Endothelial cell of umbilical vein (primary cell): ENCODE data around the gene DESI1. TPM values are rescaled to one million over a fixed set of nuclear protein-coding genes. Genes with fewer than 3 reads are reported as not detected.

ENCODE experiments used
- BruUV-seq: library from RNA; stranded (reverse); fragments of 400-500 nt; replicated peaks from 2 replicates; lab custom pipeline; 2021; lab: Mats Ljungman, UMichigan
- CTCF ChIA-PET: fragments of 300-600, 350-600 bp; sonication (Branson Sonifier 250); formaldehyde crosslinking; loops from one replicate; lab custom pipeline; 2021; ENCODE audit warnings: antibody characterized with exemption, inconsistent platforms; lab: Charles Lee
- POLR2A ChIA-PET: fragments of 300-600, 350-600 bp; sonication (Branson Sonifier 250); formaldehyde crosslinking; loops from one replicate; lab custom pipeline; 2021; ENCODE audit warnings: antibody characterized with exemption, inconsistent platforms; lab: Charles Lee
- DNase-seq: peaks from one replicate; pipeline ENCODE4 v3.0.0-alpha.2; 2011; ENCODE audit warnings: low read depth, low spot score
- FAIRE-seq: peaks from 2 replicates; lab custom pipeline; 2011; peaks lifted over from hg19 to GRCh38; lab: Jason Lieb, UNC
- H2AFZ ChIP-seq: 2 replicates; pipeline ENCODE4 v1.6.0; 2012; ENCODE audit warnings: low read depth, low read length, control low read depth, inconsistent platforms
- H3K27ac ChIP-seq: 2 replicates; pipeline ENCODE4 v1.5.1; 2011; ENCODE audit warnings: low read depth, mild to moderate bottlenecking, control low read depth, low read length, moderate library complexity; ENCODE audit not compliant: insufficient read depth
- H3K27me3 ChIP-seq, 2 experiments: 2 replicates each; pipeline versions ENCODE4 v1.6.0 to v1.6.1; 2011; ENCODE audit warnings: low read length in 2 of 2, mixed read lengths in 1 of 2; ENCODE audit not compliant: control insufficient read depth in 2 of 2, insufficient read depth in 2 of 2
- H3K36me3 ChIP-seq, 2 experiments: 2 replicates in 1 of 2; 3 replicates in 1 of 2; pipeline ENCODE4 v1.5.1; 2011; ENCODE audit warnings: low read length in 2 of 2, mild to moderate bottlenecking in 1 of 2, moderate library complexity in 1 of 2; ENCODE audit not compliant: control insufficient read depth in 2 of 2, insufficient read depth in 2 of 2; ENCODE audit errors: extremely low read depth in 1 of 2
- H3K4me1 ChIP-seq: 3 replicates; pipeline ENCODE4 v1.5.1; 2011; ENCODE audit warnings: mild to moderate bottlenecking, low read length; ENCODE audit not compliant: control insufficient read depth, insufficient read depth; ENCODE audit errors: extremely low read depth
- H3K4me2 ChIP-seq: 2 replicates; pipeline ENCODE4 v1.6.1; 2011; ENCODE audit warnings: low read length, control low read depth, mixed read lengths; ENCODE audit not compliant: insufficient read depth
- H3K4me3 ChIP-seq, 3 experiments: fragments of 200-600 bp in 1 of 3; sonication (generic), shearing (Covaris generic) in 1 of 3; replicated peaks in 1 of 3; 2 replicates each; pipeline ENCODE4 v1.5.1; 2011 to 2016; ENCODE audit warnings: control low read depth in 3 of 3, low read length in 3 of 3, mild to moderate bottlenecking in 2 of 3, inconsistent platforms in 1 of 3, low read depth in 1 of 3, moderate library complexity in 1 of 3; ENCODE audit not compliant: insufficient read depth in 1 of 3
- H3K79me2 ChIP-seq: 2 replicates; pipeline ENCODE4 v1.6.0; 2012; ENCODE audit warnings: low read length, inconsistent platforms; ENCODE audit not compliant: control insufficient read depth, insufficient read depth
- H3K9ac ChIP-seq: replicated peaks from 2 replicates; pipeline ENCODE3; 2011; ENCODE audit warnings: low read length, control low read depth; ENCODE audit not compliant: insufficient read depth; ENCODE audit errors: extremely low read depth
- H3K9me1 ChIP-seq: replicated peaks from 3 replicates; pipeline ENCODE4 v1.6.0; 2011; ENCODE audit warnings: mild to moderate bottlenecking, low read length; ENCODE audit not compliant: control insufficient read depth, insufficient read depth; ENCODE audit errors: extremely low read depth
- H3K9me3 ChIP-seq: replicated peaks from 2 replicates; pipeline ENCODE4 v1.5.1; 2012; ENCODE audit warnings: low read length, inconsistent platforms; ENCODE audit not compliant: control insufficient read depth, insufficient read depth
- H4K20me1 ChIP-seq: replicated peaks from 2 replicates; pipeline ENCODE3; 2011; ENCODE audit warnings: mild to moderate bottlenecking, low read length; ENCODE audit not compliant: control insufficient read depth, insufficient read depth; ENCODE audit errors: extremely low read depth
- CTCF ChIP-seq, 2 donors: IDR thresholded peaks; 1 replicate in 1 of 2; 2 replicates in 1 of 2; pipeline ENCODE4 v1.5.1; 2011; ENCODE audit warnings: low read length in 2 of 2, mild to moderate bottlenecking in 2 of 2, moderate library complexity in 2 of 2, control low read depth in 1 of 2, inconsistent platforms in 1 of 2, low read depth in 1 of 2; ENCODE audit not compliant: insufficient read depth in 1 of 2; ENCODE audit errors: extremely low read depth in 1 of 2
- EZH2 ChIP-seq: IDR thresholded peaks from 2 replicates; pipeline ENCODE4 v1.6.1; 2012; ENCODE audit warnings: borderline replicate concordance, low read depth, mild to moderate bottlenecking, moderate library complexity, low read length, inconsistent platforms; ENCODE audit not compliant: severe bottlenecking
- FOS ChIP-seq: IDR thresholded peaks from 2 replicates; pipeline ENCODE4 v1.6.1; 2011; ENCODE audit warnings: mild to moderate bottlenecking, low read length, moderate library complexity, borderline replicate concordance; ENCODE audit not compliant: insufficient read depth
- GATA2 ChIP-seq: IDR thresholded peaks from 2 replicates; pipeline ENCODE4 v1.7.0; 2011; ENCODE audit warnings: low read depth, mild to moderate bottlenecking, moderate library complexity, mixed read lengths, low read length; ENCODE audit not compliant: insufficient read length, insufficient read depth
- JUN ChIP-seq: IDR thresholded peaks from 2 replicates; pipeline ENCODE4 v1.6.1; 2011; ENCODE audit warnings: borderline replicate concordance, low read depth; ENCODE audit not compliant: insufficient read length, insufficient read depth
- MYC ChIP-seq: IDR thresholded peaks from one replicate; pipeline ENCODE4 v1.6.1; 2011; ENCODE audit warnings: mild to moderate bottlenecking, low read depth, low read length
- POLR2A ChIP-seq: IDR thresholded peaks from 2 replicates; pipeline ENCODE4 v1.6.1; 2012; ENCODE audit warnings: low read depth, mild to moderate bottlenecking, control low read depth, low read length
- dilution Hi-C: fragments of 300-500 bp; cut with MboI; formaldehyde crosslinking; loops from one replicate; pipeline ENCODE4 v1.15.0; 2019; ENCODE audit warnings: low sequenced_read_pairs; ENCODE audit not compliant: extremely low pct_ligation_motif_present
- intact Hi-C: fragments of 100-400 bp; cut with micrococcal nuclease; formaldehyde crosslinking; loops from one replicate; pipeline ENCODE4 v1.10.0; 2022
- polyA plus RNA-seq, 4 experiments: library from polyadenylated mRNA; depleted of rRNA in 3 of 4; stranded (reverse) in 3 of 4; unstranded in 1 of 4; fragments of >200 nt; gene quantifications; 2 replicates each; pipeline versions ENCODE4 v1.2.1 to v1.2.3, GENCODE V29; 2011 to 2012; ENCODE audit warnings: missing spikeins in 1 of 4
- total RNA-seq: library from RNA; stranded (reverse); gene quantifications from 2 replicates; pipeline ENCODE4 v1.2.3, GENCODE V29; 2021

DESI1 gene
- total and polyA plus RNA-seq, 2 donors (not counting 3 experiments of a cell fraction or from before 2014, with no cell fraction given): 36.8 to 59.1 TPM

GRCh38 chr22:41550952-41551491 is 69.8 kb downstream of the DESI1 start:
- H3K4me2 ChIP-seq: no peak overlapping the region
- dilution Hi-C loops (no loop called here), intact Hi-C loops (no loop called here)
- H3K9me3 ChIP-seq: no peaks in the 10 kb centered on the region
- no peak overlapping the region for H3K9ac ChIP-seq
- ChIA-PET POLR2A (no interaction called here), CTCF (no interaction called here)
- no TSS peak for BruUV-seq
- no peak overlapping the region for H2AFZ ChIP-seq
- H3K27me3 ChIP-seq: no peaks in the 10 kb centered on the region
- H3K79me2 ChIP-seq: no peaks in the 10 kb centered on the region
- H3K9me1 ChIP-seq: no peaks in the 10 kb centered on the region
- no peak overlapping the region for H3K4me3 ChIP-seq
- no peak overlapping the region for H3K27ac ChIP-seq
- TF ChIP-seq POLR2A (no peak), MYC (no peak)
- FAIRE-seq (no peak), DNase-seq (no peak)
- H3K4me1 ChIP-seq: no peaks in the 10 kb centered on the region
- no peaks in the 10 kb centered on the region for H3K36me3 ChIP-seq
- no peaks in the 10 kb centered on the region for H4K20me1 ChIP-seq

- CTCF ChIA-PET: interaction anchor here (1.0 kb wide), 1 partner anchor 48 kb away, joined by 3 read pairs; no protein-coding TSS in a partner anchor
- dilution Hi-C loops: no loop called here
These were observed 72.0 kb downstream of the DESI1 start for GRCh38 chr22:41548830-41549211.

More at GRCh38 chr22:41548830-41549211, 72.0 kb downstream of the DESI1 start:
- Histone ChIP-seq H2AFZ (no peak overlapping the region), H3K27ac (no peak overlapping the region), H3K27me3 (no peaks in the 10 kb centered on the region), H3K79me2 (peaks cover 4% of the 10 kb centered on the region), H3K4me2 (no peak overlapping the region), H3K4me1 (peaks cover 3% of the 10 kb centered on the region), H3K36me3 (no peaks in the 10 kb centered on the region), H3K9me1 (no peaks in the 10 kb centered on the region), H4K20me1 (no peaks in the 10 kb centered on the region), H3K4me3 (no peak overlapping the region), H3K9ac (no peak overlapping the region), H3K9me3 (no peaks in the 10 kb centered on the region)
- intact Hi-C loops: no loop called here
- BruUV-seq: no TSS peak
- no peak for TF ChIP-seq CTCF (IDR thresholded peaks at IDR 0.05; ENCODE audit: extremely low read depth in 1 of 2, insufficient read depth in 1 of 2, low read depth in 1 of 2, low read length in 2 of 2)
- no peak for TF ChIP-seq EZH2
- TF ChIP-seq GATA2: no peak
- TF ChIP-seq POLR2A: no peak
- TF ChIP-seq JUN: no peak
- TF ChIP-seq FOS: no peak
- POLR2A ChIA-PET: interaction anchor here (0.7 kb wide), 1 partner anchor 17 kb away, joined by 3 read pairs; no protein-coding TSS in a partner anchor
- no peak for DNase-seq
- no peak for FAIRE-seq
